GM12864 (cell line): ENCODE data around the gene BRD2.
"Not testable (repeated sequence)": the region's sequence is repeated elsewhere in the genome, so short reads cannot be mapped to it uniquely, and the experiment has no call there.

ENCODE experiments used
- DNase-seq: peaks from one replicate; pipeline ENCODE4 v3.0.0-alpha.2; 2011; ENCODE audit warnings: low read depth
- H3K4me3 ChIP-seq: 2 replicates; pipeline ENCODE4 v1.5.1; 2011; ENCODE audit warnings: mild to moderate bottlenecking, low read depth, low read length, control low read depth
- CTCF ChIP-seq: IDR thresholded peaks from 2 replicates; pipeline ENCODE4 v1.5.1; 2011; ENCODE audit warnings: low read depth, mild to moderate bottlenecking, moderate library complexity, low read length, control low read depth, inconsistent platforms; ENCODE audit errors: missing control alignments

Gene BRD2

GRCh38 chr6:32935551-32936238 lies 32.7 kb upstream of the BRD2 start:
- TF ChIP-seq CTCF, result no peak
- H3K4me3 ChIP-seq, result no peak overlapping the region
- DNase-seq, result no peak

GRCh38 chr6:32936239-32937152 lies 31.9 kb upstream of the BRD2 start:
- TF ChIP-seq CTCF, result no peak
- DNase-seq, result no peak
- H3K4me3 ChIP-seq, result no peak overlapping the region

GRCh38 chr6:32937230-32937633 lies 31.2 kb upstream of the BRD2 start:
- TF ChIP-seq CTCF, result no peak
- DNase-seq, result no peak
- no peak overlapping the region for H3K4me3 ChIP-seq

- peak overlapping the region; percentile 17 for H3K4me3 ChIP-seq
- TF ChIP-seq CTCF, result no peak
- no peak for DNase-seq
These were observed 29.9 kb upstream of the BRD2 start for GRCh38 chr6:32938494-32938893.

- no peak for TF ChIP-seq CTCF
- H3K4me3 ChIP-seq, result peak within 1 kb of the TSS; percentile 95
- DNase-seq, result peak; percentile 87
These were observed 27.7 kb upstream of the BRD2 start, which contains the start of gene HLA-DMB for GRCh38 chr6:32940656-32941213. Gene HLA-DMB, minus strand, starts transcription at chr6:32941028. Its CDS starts 221 bp downstream, at chr6:32940807.

GRCh38 chr6:32941214-32941768 lies 27.1 kb upstream of the BRD2 start:
- TF ChIP-seq CTCF, result no peak
- peak overlapping the region; percentile 95 for H3K4me3 ChIP-seq
- DNase-seq, result peak; percentile 90

GRCh38 chr6:32942555-32943123 lies 25.8 kb upstream of the BRD2 start:
- not testable (repeated sequence) for H3K4me3 ChIP-seq, DNase-seq
